ENCODE results near the gene BRD7.

BRD7 gene

GRCh38 chr16:50293041-50293783 is 75.6 kb downstream of the BRD7 start:
- Histone ChIP-seq H3K9me3 (ENCODE audit: control insufficient read depth, insufficient read depth, low read length) (no peaks in the 10 kb centered on the region), H3K4me3 (ENCODE audit: low read depth, low read length) (no peak overlapping the region), H3K27me3 (ENCODE audit: control insufficient read depth, insufficient read depth, low read length) (no peaks in the 10 kb centered on the region), H3K36me3 (ENCODE audit: control insufficient read depth, insufficient read depth, low read length) (no peaks in the 10 kb centered on the region), H3K9ac (ENCODE audit: low read depth, low read length) (no peak overlapping the region), H3K27ac (ENCODE audit: low read depth, low read length) (no peak overlapping the region), H3K4me1 (ENCODE audit: control insufficient read depth, insufficient read depth, low read length) (no peaks in the 10 kb centered on the region)

- no peaks in the 10 kb centered on the region for H3K36me3 ChIP-seq (ENCODE audit: control insufficient read depth, insufficient read depth, low read length)
- H3K27me3 ChIP-seq (ENCODE audit: control insufficient read depth, insufficient read depth, low read length) = no peaks in the 10 kb centered on the region
- H3K9ac ChIP-seq (ENCODE audit: low read depth, low read length) = no peak overlapping the region
- no peaks in the 10 kb centered on the region for H3K4me1 ChIP-seq (ENCODE audit: control insufficient read depth, insufficient read depth, low read length)
- H3K27ac ChIP-seq (ENCODE audit: low read depth, low read length) = no peak overlapping the region
- H3K4me3 ChIP-seq (ENCODE audit: low read depth, low read length) = no peak overlapping the region
- H3K9me3 ChIP-seq (ENCODE audit: control insufficient read depth, insufficient read depth, low read length) = no peaks in the 10 kb centered on the region
Measured at GRCh38 chr16:50292566-50292948, 76.2 kb downstream of the BRD7 start.

GRCh38 chr16:50291719-50292565 is 76.8 kb downstream of the BRD7 start:
- H3K4me3 ChIP-seq (ENCODE audit: low read depth, low read length) = no peak overlapping the region
- H3K9me3 ChIP-seq (ENCODE audit: control insufficient read depth, insufficient read depth, low read length) = no peaks in the 10 kb centered on the region
- H3K36me3 ChIP-seq (ENCODE audit: control insufficient read depth, insufficient read depth, low read length) = no peaks in the 10 kb centered on the region
- no peaks in the 10 kb centered on the region for H3K27me3 ChIP-seq (ENCODE audit: control insufficient read depth, insufficient read depth, low read length)
- H3K4me1 ChIP-seq (ENCODE audit: control insufficient read depth, insufficient read depth, low read length) = no peaks in the 10 kb centered on the region
- no peak overlapping the region for H3K9ac ChIP-seq (ENCODE audit: low read depth, low read length)
- H3K27ac ChIP-seq (ENCODE audit: low read depth, low read length) = no peak overlapping the region

- Histone ChIP-seq H3K4me3 (ENCODE audit: low read depth, low read length) (no peak overlapping the region), H3K27me3 (ENCODE audit: control insufficient read depth, insufficient read depth, low read length) (no peaks in the 10 kb centered on the region), H3K9ac (ENCODE audit: low read depth, low read length) (no peak overlapping the region), H3K9me3 (ENCODE audit: control insufficient read depth, insufficient read depth, low read length) (no peaks in the 10 kb centered on the region), H3K36me3 (ENCODE audit: control insufficient read depth, insufficient read depth, low read length) (no peaks in the 10 kb centered on the region), H3K27ac (ENCODE audit: low read depth, low read length) (no peak overlapping the region), H3K4me1 (ENCODE audit: control insufficient read depth, insufficient read depth, low read length) (no peaks in the 10 kb centered on the region)
Measured at GRCh38 chr16:50290856-50291255, 77.9 kb downstream of the BRD7 start.

GRCh38 chr16:50289950-50290764 is 78.6 kb downstream of the BRD7 start:
- Histone ChIP-seq H3K36me3 (ENCODE audit: control insufficient read depth, insufficient read depth, low read length) (no peaks in the 10 kb centered on the region), H3K4me3 (ENCODE audit: low read depth, low read length) (no peak overlapping the region)

GRCh38 chr16:50288920-50289319 is 79.9 kb downstream of the BRD7 start:
- Histone ChIP-seq H3K9me3 (ENCODE audit: control insufficient read depth, insufficient read depth, low read length) (no peaks in the 10 kb centered on the region), H3K36me3 (ENCODE audit: control insufficient read depth, insufficient read depth, low read length) (no peaks in the 10 kb centered on the region), H3K9ac (ENCODE audit: low read depth, low read length) (no peak overlapping the region), H3K27me3 (ENCODE audit: control insufficient read depth, insufficient read depth, low read length) (no peaks in the 10 kb centered on the region), H3K4me3 (ENCODE audit: low read depth, low read length) (no peak overlapping the region), H3K27ac (ENCODE audit: low read depth, low read length) (no peak overlapping the region), H3K4me1 (ENCODE audit: control insufficient read depth, insufficient read depth, low read length) (no peaks in the 10 kb centered on the region)

More at GRCh38 chr16:50289950-50290764, 78.6 kb downstream of the BRD7 start:
- H3K27me3 ChIP-seq (ENCODE audit: control insufficient read depth, insufficient read depth, low read length) = no peaks in the 10 kb centered on the region
- no peaks in the 10 kb centered on the region for H3K9me3 ChIP-seq (ENCODE audit: control insufficient read depth, insufficient read depth, low read length)
- no peaks in the 10 kb centered on the region for H3K4me1 ChIP-seq (ENCODE audit: control insufficient read depth, insufficient read depth, low read length)
- no peak overlapping the region for H3K27ac ChIP-seq (ENCODE audit: low read depth, low read length)
- H3K9ac ChIP-seq (ENCODE audit: low read depth, low read length) = no peak overlapping the region

- H3K4me3 ChIP-seq (ENCODE audit: low read depth, low read length) = no peak overlapping the region
- no peaks in the 10 kb centered on the region for H3K4me1 ChIP-seq (ENCODE audit: control insufficient read depth, insufficient read depth, low read length)
- H3K9ac ChIP-seq (ENCODE audit: low read depth, low read length) = no peak overlapping the region
- no peaks in the 10 kb centered on the region for H3K27me3 ChIP-seq (ENCODE audit: control insufficient read depth, insufficient read depth, low read length)
- no peaks in the 10 kb centered on the region for H3K9me3 ChIP-seq (ENCODE audit: control insufficient read depth, insufficient read depth, low read length)
- H3K27ac ChIP-seq (ENCODE audit: low read depth, low read length) = no peak overlapping the region
- H3K36me3 ChIP-seq (ENCODE audit: control insufficient read depth, insufficient read depth, low read length) = no peaks in the 10 kb centered on the region
Measured at GRCh38 chr16:50288026-50288425, 80.8 kb downstream of the BRD7 start.

- Histone ChIP-seq H3K9me3 (ENCODE audit: control insufficient read depth, insufficient read depth, low read length) (no peaks in the 10 kb centered on the region), H3K4me3 (ENCODE audit: low read depth, low read length) (no peak overlapping the region), H3K36me3 (ENCODE audit: control insufficient read depth, insufficient read depth, low read length) (no peaks in the 10 kb centered on the region), H3K4me1 (ENCODE audit: control insufficient read depth, insufficient read depth, low read length) (0 out of 2 replicates have a peak, but pooled peaks cover 5% of the 10 kb centered on the region), H3K27me3 (ENCODE audit: control insufficient read depth, insufficient read depth, low read length) (no peaks in the 10 kb centered on the region), H3K9ac (ENCODE audit: low read depth, low read length) (no peak overlapping the region), H3K27ac (ENCODE audit: low read depth, low read length) (no peak overlapping the region)
Measured at GRCh38 chr16:50286681-50287080, 82.1 kb downstream of the BRD7 start.

GRCh38 chr16:50285406-50286003 is 83.3 kb downstream of the BRD7 start:
- H3K27me3 ChIP-seq (ENCODE audit: control insufficient read depth, insufficient read depth, low read length) = no peaks in the 10 kb centered on the region
- no peaks in the 10 kb centered on the region for H3K9me3 ChIP-seq (ENCODE audit: control insufficient read depth, insufficient read depth, low read length)
- H3K27ac ChIP-seq (ENCODE audit: low read depth, low read length) = no peak overlapping the region
- H3K4me3 ChIP-seq (ENCODE audit: low read depth, low read length) = no peak overlapping the region
- 0 out of 2 replicates have a peak, but pooled peaks cover 5% of the 10 kb centered on the region for H3K4me1 ChIP-seq (ENCODE audit: control insufficient read depth, insufficient read depth, low read length)
- H3K36me3 ChIP-seq (ENCODE audit: control insufficient read depth, insufficient read depth, low read length) = no peaks in the 10 kb centered on the region
- H3K9ac ChIP-seq (ENCODE audit: low read depth, low read length) = no peak overlapping the region

- Histone ChIP-seq H3K9me3 (ENCODE audit: control insufficient read depth, insufficient read depth, low read length) (no peaks in the 10 kb centered on the region), H3K9ac (ENCODE audit: low read depth, low read length) (no peak overlapping the region), H3K36me3 (ENCODE audit: control insufficient read depth, insufficient read depth, low read length) (no peaks in the 10 kb centered on the region), H3K27ac (ENCODE audit: low read depth, low read length) (no peak overlapping the region), H3K27me3 (ENCODE audit: control insufficient read depth, insufficient read depth, low read length) (no peaks in the 10 kb centered on the region), H3K4me1 (ENCODE audit: control insufficient read depth, insufficient read depth, low read length) (peaks cover 13% of the 10 kb centered on the region), H3K4me3 (ENCODE audit: low read depth, low read length) (no peak overlapping the region)
Measured at GRCh38 chr16:50284131-50284911, 84.5 kb downstream of the BRD7 start.

Measured in HUES48 (cell line).